ENCODE measurements around the gene TBXAS1.
"Not testable (repeated sequence)": the region's sequence is repeated elsewhere in the genome, so short reads cannot be mapped to it uniquely, and the experiment has no call there.

Gene TBXAS1

DNA sequence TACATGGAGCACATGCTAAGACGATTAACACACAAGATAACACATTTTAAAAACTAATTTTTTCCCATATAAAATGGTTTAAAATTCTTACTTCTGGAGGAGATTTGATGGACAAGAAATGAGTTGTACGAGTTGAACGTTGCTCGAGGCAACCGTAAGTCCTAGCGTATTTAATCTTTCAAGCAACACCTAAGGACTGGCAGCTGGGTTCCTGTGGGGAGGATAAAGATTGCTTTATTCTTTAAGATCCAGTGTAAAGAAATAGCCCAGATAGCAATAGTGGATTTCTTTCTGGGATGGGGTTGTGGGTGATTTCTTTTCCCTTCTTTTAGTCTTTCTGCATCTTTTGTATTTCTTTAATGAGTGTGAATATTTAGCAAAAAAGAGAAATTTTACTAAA, 9.8 kb downstream of the TBXAS1 start:
- no peak overlapping the region for H3K27ac Mint-ChIP-seq
- no peaks in the 10 kb centered on the region for H3K27me3 Mint-ChIP-seq
- no peak for DNase-seq
- H3K4me1 Mint-ChIP-seq (ENCODE audit: low read depth): peaks cover 9% of the 10 kb centered on the region
- no peaks in the 10 kb centered on the region for H3K36me3 Mint-ChIP-seq (ENCODE audit: low read depth)
- H3K4me3 Mint-ChIP-seq: no peak overlapping the region
- H3K9me3 Mint-ChIP-seq: peaks cover 22% of the 10 kb centered on the region

DNA sequence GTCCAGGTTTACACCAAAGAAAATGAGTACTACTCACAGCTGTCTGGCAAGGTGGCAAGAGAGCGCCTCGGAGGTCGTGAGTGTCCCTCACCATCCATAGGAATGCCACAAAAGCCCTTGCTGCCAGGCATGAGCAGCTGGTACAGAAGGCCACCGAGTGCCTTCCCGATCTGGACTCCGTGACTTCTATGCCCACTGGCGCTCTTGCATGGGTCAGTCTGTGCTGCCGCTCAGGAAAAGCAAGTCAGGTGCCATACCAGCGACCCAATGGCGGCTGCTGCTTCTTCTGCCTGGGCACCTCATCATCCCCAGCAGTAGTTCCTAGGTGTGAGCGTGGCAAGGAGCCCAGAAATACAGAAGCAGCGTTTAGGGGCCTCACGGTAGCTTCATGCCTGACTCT, 11.7 kb downstream of the TBXAS1 start:
- no peaks in the 10 kb centered on the region for H3K36me3 Mint-ChIP-seq (ENCODE audit: low read depth)
- peaks cover 9% of the 10 kb centered on the region for H3K4me1 Mint-ChIP-seq (ENCODE audit: low read depth)
- peaks cover 9% of the 10 kb centered on the region for H3K9me3 Mint-ChIP-seq
- H3K27ac Mint-ChIP-seq: no peak overlapping the region
- H3K4me3 Mint-ChIP-seq: no peak overlapping the region
- H3K27me3 Mint-ChIP-seq: no peaks in the 10 kb centered on the region
- no peak for DNase-seq

DNA sequence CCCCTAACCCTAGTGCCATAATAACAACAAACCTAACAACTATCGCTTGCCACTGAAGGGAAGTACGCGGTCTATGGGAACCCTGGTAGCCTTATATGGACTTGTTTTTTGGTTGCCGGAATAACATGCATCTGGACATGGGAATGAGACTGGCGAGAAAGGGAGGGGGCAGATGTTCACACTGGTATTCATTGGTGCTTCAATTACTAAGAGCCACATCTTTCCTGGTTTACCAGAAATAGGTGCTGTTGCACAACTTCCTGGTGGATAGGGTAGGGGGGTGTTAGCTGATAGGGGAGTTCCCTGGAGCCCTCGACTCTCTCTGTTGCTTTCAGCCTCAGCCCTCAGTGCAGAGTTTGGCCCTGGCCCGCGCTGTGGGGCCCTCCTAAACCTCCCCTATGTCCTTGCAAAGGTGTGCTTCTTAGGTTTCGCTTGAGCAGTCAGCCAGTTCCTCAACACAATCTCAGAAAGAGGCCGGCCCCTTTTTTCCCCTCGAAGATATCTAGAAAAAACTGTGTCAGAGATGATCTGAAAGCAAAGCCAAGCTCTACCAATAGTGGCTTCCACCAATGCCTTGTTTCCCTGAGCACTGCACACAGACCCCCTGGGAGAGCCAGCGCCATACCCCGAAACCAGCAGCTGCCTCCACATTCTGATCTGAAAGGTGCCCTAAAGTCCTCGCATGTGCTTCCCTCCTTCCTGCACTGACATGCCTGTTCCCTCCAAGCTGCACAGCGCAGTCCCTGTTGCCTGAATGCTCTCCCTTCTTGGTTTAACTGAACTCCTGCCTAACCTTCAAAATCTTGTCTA, 13.5 kb downstream of the TBXAS1 start:
- H3K9me3 Mint-ChIP-seq: no peaks in the 10 kb centered on the region

DNA sequence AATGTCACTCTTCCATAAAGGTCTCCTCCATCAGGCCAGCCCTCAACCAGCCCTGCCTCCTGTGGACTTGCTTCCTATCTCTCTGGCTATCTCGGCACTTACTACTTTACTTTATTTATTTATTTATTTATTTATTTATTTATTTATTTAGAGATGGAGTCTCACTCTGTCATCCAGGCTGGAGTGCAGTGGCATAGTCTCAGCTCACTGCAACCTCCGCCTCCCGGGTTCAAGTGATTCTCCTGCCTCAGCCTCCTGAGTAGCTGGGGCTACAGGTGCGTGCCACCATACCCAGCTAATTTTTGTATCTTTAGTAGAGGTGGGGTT, 14.1 kb downstream of the TBXAS1 start:
- not testable (repeated sequence) for DNase-seq; H3K4me3 Mint-ChIP-seq; H3K27me3 Mint-ChIP-seq; H3K36me3 Mint-ChIP-seq (ENCODE audit: low read depth); H3K9me3 Mint-ChIP-seq; H3K27ac Mint-ChIP-seq; H3K4me1 Mint-ChIP-seq (ENCODE audit: low read depth)

More for the DNA sequence above, 13.5 kb downstream of the TBXAS1 start:
- no peak overlapping the region for H3K27ac Mint-ChIP-seq
- no peaks in the 10 kb centered on the region for H3K36me3 Mint-ChIP-seq (ENCODE audit: low read depth)
- no peak overlapping the region for H3K4me3 Mint-ChIP-seq
- DNase-seq: no peak
- H3K27me3 Mint-ChIP-seq: no peaks in the 10 kb centered on the region
- peaks cover 9% of the 10 kb centered on the region for H3K4me1 Mint-ChIP-seq (ENCODE audit: low read depth)

DNA sequence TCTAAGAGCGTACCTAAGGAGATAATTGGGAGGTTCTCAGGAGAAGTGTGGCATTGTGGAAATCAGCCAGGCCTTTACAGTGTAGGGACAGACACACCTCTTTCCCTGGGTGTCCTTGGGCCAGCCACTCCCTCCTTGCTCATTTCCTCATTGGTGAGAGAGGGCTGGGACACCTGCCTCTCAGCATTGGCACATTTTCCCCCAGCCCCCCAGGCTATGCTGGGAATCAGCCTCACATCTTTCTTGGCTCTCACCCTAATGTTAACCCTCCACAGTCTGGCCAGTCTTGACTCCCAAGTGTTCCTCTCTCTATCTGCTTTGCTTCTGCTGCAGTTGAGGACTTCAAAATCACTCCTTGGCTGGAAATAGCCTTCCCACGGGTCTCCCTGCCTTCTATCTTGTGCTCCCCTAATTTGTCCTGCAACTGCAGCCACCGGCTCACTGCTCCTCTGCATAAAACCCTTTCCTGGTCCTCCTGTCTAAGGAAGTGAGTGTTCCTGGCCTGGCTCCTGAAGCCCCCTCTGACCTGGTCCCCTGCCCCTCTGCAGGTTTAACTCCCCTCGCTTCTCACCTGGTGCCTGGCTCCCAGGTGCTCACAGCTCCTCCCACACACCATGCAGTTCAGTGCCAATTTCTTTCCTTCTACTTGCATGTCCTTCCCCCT, 15.8 kb downstream of the TBXAS1 start:
- Mint-ChIP-seq H3K36me3 (ENCODE audit: low read depth) (no peaks in the 10 kb centered on the region), H3K27ac (no peak overlapping the region), H3K27me3 (no peaks in the 10 kb centered on the region), H3K9me3 (peaks cover 3% of the 10 kb centered on the region), H3K4me3 (no peak overlapping the region), H3K4me1 (ENCODE audit: low read depth) (peaks cover 9% of the 10 kb centered on the region)
- DNase-seq: no peak

DNA sequence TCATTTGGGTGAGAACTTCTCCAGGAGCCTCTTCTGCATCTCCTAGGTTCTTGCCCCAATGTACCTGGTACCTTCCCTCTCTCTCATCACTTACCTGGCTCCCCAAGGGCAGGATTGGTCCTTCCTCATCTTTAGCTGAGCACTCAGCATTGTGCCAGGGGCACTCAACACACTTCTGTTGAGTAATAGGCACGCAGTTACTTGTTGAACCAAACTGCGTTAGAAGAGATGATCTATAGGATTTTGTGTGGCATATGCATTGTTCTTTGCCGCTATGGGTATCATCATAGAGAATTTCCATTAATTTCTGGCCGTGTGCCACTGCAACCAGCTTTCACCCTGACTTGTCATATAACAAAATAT, 16.4 kb downstream of the TBXAS1 start:
- H3K9me3 Mint-ChIP-seq: peaks cover 3% of the 10 kb centered on the region
- H3K27me3 Mint-ChIP-seq: no peaks in the 10 kb centered on the region
- no peaks in the 10 kb centered on the region for H3K36me3 Mint-ChIP-seq (ENCODE audit: low read depth)
- peaks cover 9% of the 10 kb centered on the region for H3K4me1 Mint-ChIP-seq (ENCODE audit: low read depth)
- H3K4me3 Mint-ChIP-seq: no peak overlapping the region
- H3K27ac Mint-ChIP-seq: no peak overlapping the region
- DNase-seq: no peak

DNA sequence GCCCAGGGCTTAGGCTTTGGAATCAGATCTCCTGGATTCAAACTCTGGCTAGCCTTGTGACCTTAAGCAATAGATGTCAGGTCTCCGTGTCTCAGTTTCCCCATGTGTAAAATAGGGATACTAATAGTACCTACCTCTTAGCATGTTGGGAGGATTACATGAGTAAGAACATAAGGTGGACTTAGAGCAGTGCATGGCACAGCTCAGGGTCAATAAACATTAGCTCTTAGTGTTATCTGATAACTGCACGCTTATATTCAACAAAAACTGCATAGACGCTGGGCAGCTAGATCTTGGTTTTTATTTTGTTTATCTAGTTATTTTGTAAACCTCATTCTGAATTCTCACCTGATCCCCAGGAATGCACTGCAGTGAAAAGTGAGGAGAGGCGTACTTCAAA, 17.2 kb downstream of the TBXAS1 start:
- DNase-seq: no peak
- H3K9me3 Mint-ChIP-seq: peaks cover 3% of the 10 kb centered on the region
- H3K27ac Mint-ChIP-seq: no peak overlapping the region
- no peaks in the 10 kb centered on the region for H3K36me3 Mint-ChIP-seq (ENCODE audit: low read depth)
- H3K4me3 Mint-ChIP-seq: no peak overlapping the region
- H3K4me1 Mint-ChIP-seq (ENCODE audit: low read depth): peaks cover 9% of the 10 kb centered on the region
- no peaks in the 10 kb centered on the region for H3K27me3 Mint-ChIP-seq

DNA sequence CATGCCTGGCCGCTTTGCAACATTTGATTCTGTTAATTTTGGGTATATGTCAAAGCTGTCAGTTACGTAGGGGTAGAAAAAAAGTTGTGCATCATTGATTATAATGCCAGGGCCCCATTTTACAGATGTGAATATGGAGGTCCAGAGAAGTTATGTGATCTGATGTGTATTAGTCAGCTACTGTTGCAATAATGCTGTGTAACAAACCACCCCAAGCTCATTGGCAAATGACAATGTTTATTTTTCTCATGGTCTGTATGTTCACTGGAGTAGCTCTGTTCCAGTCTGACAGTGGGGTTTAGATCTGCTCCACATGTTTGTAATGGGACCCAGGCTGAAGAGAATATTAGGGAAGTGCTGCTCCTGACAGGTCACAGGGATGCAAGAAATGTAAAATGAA, 19.2 kb downstream of the TBXAS1 start:
- Mint-ChIP-seq H3K4me1 (ENCODE audit: low read depth) (no peaks in the 10 kb centered on the region), H3K27me3 (no peaks in the 10 kb centered on the region), H3K9me3 (peaks cover 3% of the 10 kb centered on the region), H3K4me3 (no peak overlapping the region), H3K27ac (no peak overlapping the region), H3K36me3 (ENCODE audit: low read depth) (no peaks in the 10 kb centered on the region)
- DNase-seq: no peak

DNA sequence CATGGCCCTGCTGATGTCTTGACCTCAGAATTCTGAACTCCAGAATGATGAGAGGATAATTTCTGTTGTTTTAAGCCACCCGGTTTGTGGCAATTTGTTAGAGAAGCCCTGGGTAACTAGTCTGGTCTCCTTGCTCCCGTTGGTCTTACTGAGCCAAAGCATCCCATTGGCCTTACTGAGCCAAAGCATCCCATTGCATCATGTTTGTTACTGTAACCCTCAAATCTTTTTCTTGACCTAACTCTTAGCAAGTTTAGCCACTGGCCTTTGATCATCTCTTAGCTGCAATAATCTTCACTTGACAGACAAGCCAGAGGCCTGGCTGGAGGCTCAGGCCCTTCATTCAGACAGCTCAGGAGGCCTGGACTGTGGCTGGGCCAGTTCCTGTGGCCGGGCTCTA, 21.8 kb downstream of the TBXAS1 start:
- peaks cover 22% of the 10 kb centered on the region for H3K4me1 Mint-ChIP-seq (ENCODE audit: low read depth)
- H3K27me3 Mint-ChIP-seq: no peaks in the 10 kb centered on the region
- H3K4me3 Mint-ChIP-seq: no peak overlapping the region
- no peak overlapping the region for H3K27ac Mint-ChIP-seq
- peaks cover 3% of the 10 kb centered on the region for H3K9me3 Mint-ChIP-seq
- H3K36me3 Mint-ChIP-seq (ENCODE audit: low read depth): no peaks in the 10 kb centered on the region
- no peak for DNase-seq

DNA sequence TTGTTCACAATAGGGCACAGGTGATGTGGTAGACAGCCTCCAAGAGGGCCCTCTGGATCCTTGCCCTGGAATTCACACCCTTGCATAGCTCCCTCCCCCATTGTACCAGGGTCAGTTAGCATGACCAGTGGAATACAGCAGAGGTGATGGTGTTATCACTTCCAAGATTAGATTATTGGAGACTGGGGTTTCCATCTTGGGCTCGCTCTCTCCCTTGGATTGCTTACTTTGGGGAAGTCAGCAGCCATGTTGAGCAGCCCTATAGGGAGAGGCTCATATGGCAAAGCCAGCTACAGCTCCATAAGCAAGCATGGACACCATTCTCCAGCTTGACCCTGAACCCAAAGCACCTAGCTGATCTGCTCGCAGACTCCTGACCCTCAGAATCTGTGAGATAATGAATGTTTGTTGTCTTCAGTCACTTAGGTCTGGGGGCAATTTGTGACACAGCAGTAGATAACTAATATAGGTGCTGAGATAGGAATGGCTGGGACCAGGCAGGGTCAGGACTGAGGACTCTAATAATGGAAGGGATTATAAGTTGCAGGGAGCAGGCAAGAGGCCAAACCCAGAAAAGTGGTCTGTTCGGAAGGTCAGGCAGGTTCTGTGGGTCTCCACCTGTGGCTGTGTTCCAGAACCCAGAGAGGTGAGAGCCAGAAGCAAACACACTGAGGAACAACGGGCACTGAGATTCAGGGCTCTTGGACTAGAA, 22.9 kb downstream of the TBXAS1 start:
- Mint-ChIP-seq H3K27me3 (no peaks in the 10 kb centered on the region), H3K36me3 (ENCODE audit: low read depth) (no peaks in the 10 kb centered on the region), H3K4me1 (ENCODE audit: low read depth) (peaks cover 25% of the 10 kb centered on the region), H3K4me3 (no peak overlapping the region), H3K27ac (no peak overlapping the region), H3K9me3 (peaks cover 3% of the 10 kb centered on the region)
- no peak for DNase-seq

DNA sequence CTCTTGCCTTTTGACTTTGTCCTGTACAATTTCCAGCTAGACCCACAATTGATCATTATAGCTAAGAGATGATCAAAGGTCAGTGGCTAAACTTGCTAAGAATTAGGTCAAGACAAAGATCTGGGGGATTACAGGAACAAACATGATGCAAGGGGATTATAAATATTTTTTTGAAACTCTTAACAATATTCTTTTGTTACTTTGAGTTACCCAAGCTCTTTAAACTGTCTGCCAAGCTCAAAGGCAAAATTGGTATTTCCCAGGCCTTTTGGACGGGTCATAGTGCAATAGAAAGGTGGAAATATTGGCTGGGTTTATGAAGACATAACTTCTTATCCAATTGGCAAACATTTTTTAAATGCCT, 23.4 kb downstream of the TBXAS1 start:
- no peaks in the 10 kb centered on the region for H3K27me3 Mint-ChIP-seq
- no peak overlapping the region for H3K27ac Mint-ChIP-seq
- no peak for DNase-seq
- peaks cover 3% of the 10 kb centered on the region for H3K9me3 Mint-ChIP-seq
- H3K36me3 Mint-ChIP-seq (ENCODE audit: low read depth): no peaks in the 10 kb centered on the region
- no peak overlapping the region for H3K4me3 Mint-ChIP-seq
- H3K4me1 Mint-ChIP-seq (ENCODE audit: low read depth): peaks cover 25% of the 10 kb centered on the region

DNA sequence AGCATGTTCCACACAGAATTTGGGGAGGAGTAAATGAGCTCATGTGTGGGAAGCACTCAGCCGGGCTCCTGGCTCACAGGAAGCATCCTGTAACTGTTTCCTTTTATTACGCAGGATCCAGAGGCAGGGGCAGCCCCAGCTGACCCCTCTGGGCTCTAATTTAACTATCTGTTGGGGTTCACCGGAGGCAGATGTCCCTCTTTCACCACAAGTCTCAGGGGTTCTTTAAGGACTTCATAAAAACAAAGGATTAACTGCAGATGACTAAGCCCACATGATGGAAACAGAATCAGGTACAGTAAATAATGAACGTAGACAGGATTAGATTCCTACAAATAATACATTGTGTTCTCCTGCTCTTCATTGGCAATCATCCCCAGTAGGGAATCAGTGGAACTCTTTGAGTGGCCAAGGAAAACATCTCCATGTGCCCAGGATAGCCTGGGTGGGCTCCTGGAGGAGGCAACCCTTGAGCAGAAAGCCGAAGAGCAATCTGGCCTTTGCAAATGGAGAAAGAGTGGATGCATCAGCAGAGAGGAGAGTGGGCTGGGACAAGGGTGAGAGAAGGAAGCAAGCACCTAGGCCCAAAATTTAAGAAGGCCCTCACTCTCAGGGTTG, 24.6 kb downstream of the TBXAS1 start:
- peaks cover 25% of the 10 kb centered on the region for H3K4me1 Mint-ChIP-seq (ENCODE audit: low read depth)
- H3K9me3 Mint-ChIP-seq: no peaks in the 10 kb centered on the region
- H3K27ac Mint-ChIP-seq: no peak overlapping the region
- no peaks in the 10 kb centered on the region for H3K27me3 Mint-ChIP-seq
- H3K4me3 Mint-ChIP-seq: no peak overlapping the region
- no peaks in the 10 kb centered on the region for H3K36me3 Mint-ChIP-seq (ENCODE audit: low read depth)
- no peak for DNase-seq

DNA sequence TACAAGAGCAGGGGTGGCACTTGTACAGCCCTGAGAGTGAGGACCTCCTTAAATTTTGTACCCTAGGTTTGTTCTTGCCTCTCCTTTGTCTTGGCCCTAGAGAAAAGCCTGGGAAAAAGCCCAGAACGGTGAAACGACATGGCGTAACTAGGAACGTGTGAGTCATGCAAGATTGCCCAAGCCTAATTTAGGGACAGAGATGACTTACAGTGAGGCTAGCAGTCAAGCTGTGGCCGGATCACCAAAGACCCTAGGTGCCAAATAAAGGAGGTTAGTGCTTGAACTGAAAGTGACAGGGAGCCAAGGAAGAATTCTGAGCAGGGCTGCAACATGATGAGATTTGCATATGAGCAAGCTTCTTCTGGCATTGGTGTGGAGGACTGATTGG, 25.1 kb downstream of the TBXAS1 start:
- H3K27ac Mint-ChIP-seq: no peak overlapping the region
- no peaks in the 10 kb centered on the region for H3K36me3 Mint-ChIP-seq (ENCODE audit: low read depth)

DNA sequence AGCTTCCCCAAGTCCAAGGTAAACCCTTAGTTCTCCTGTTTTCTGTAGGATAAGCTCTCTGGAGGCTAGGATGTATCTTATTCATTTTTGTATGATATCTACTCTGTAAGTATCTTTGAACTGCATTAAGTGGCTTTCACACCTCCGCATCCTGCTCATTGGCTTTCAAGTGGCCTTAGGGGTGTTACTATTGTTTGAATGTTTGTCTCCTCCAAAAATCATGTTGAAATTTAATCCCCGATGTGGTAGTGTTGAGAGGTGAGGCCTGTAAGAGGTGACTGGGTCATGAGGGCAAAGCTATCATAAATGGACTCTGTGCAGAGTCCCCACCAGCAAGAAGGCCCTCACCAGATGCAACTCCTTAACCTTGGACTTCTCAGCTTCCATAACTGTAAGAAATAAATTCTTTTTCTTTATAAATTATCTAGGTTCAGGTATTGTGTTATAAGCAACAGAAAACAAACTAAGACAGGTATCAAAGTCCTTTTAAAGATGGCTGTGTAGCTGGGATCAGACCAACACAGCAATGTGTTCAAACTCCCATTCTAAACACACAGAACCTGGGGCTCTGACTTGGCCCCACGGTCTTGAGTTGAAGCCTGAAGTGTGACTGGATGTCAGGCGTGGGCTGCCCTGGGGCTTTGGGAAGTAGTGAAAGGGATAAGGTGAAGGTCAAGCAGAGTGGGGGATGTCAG, 25.9 kb downstream of the TBXAS1 start:
- Mint-ChIP-seq H3K27ac (peak overlapping the region; percentile 77), H3K36me3 (ENCODE audit: low read depth) (no peaks in the 10 kb centered on the region), H3K9me3 (no peaks in the 10 kb centered on the region), H3K4me3 (no peak overlapping the region), H3K27me3 (no peaks in the 10 kb centered on the region), H3K4me1 (ENCODE audit: low read depth) (peaks cover 25% of the 10 kb centered on the region)
- DNase-seq: no peak

More for the DNA sequence above, 25.1 kb downstream of the TBXAS1 start:
- H3K9me3 Mint-ChIP-seq: no peaks in the 10 kb centered on the region
- DNase-seq: no peak
- no peak overlapping the region for H3K4me3 Mint-ChIP-seq
- no peaks in the 10 kb centered on the region for H3K27me3 Mint-ChIP-seq
- H3K4me1 Mint-ChIP-seq (ENCODE audit: low read depth): peaks cover 25% of the 10 kb centered on the region
